Uterus (tissue), 4 donors: ENCODE results near the gene SOX5. TPM values are rescaled to one million over a fixed set of nuclear protein-coding genes. Genes with fewer than 3 reads are reported as not detected.
"Not testable (repeated sequence)": the region's sequence is repeated elsewhere in the genome, so short reads cannot be mapped to it uniquely, and the experiment has no call there.

Source experiments
- DNase-seq, 2 donors: peaks; one replicate each; pipeline ENCODE4 v3.0.0-alpha.2; 2019 to 2020
- H3K27ac ChIP-seq, 2 donors: fragments of 200-600 bp; sonication (generic); 1 replicate in 1 of 2; 2 replicates in 1 of 2; pipeline ENCODE4 v1.5.1; 2016 to 2018
- H3K27me3 ChIP-seq, 2 donors: fragments of 200-600 bp; sonication (generic); one replicate each; pipeline ENCODE4 v1.5.1; 2018 to 2019; ENCODE audit warnings: control low read depth in 1 of 2
- H3K36me3 ChIP-seq, 2 donors: fragments of 200-600 bp; sonication (generic); one replicate each; pipeline ENCODE4 v1.5.1; 2019; ENCODE audit warnings: control low read depth in 1 of 2
- H3K4me1 ChIP-seq, 2 donors: fragments of 200-600 bp; sonication (generic); one replicate each; pipeline ENCODE4 v1.5.1; 2018 to 2019; ENCODE audit warnings: control low read depth in 1 of 2
- H3K4me3 ChIP-seq, 2 donors: fragments of 200-600 bp; sonication (generic); 1 replicate in 1 of 2; 2 replicates in 1 of 2; pipeline ENCODE4 v1.5.1; 2018 to 2019; ENCODE audit warnings: mild to moderate bottlenecking in 1 of 2
- H3K9me3 ChIP-seq, 2 donors: fragments of 200-600 bp; sonication (generic); one replicate each; pipeline ENCODE4 v1.5.1; 2019; ENCODE audit warnings: control low read depth in 1 of 2
- POLR2A ChIP-seq, 2 donors: fragments of 450-650 bp; IDR thresholded peaks; one replicate each; pipeline ENCODE4 v1.6.1; 2016; ENCODE audit warnings: antibody characterized with exemption in 2 of 2, mild to moderate bottlenecking in 1 of 2, moderate library complexity in 1 of 2
- intact Hi-C: fragments of 100-400 bp; cut with DNase I; formaldehyde crosslinking; loops from one replicate; pipeline ENCODE4 v1.15.1; 2023; ENCODE audit warnings: low total_unique reads
- total RNA-seq, 4 donors: library from RNA; depleted of rRNA in 3 of 4; stranded (reverse); fragments of >200 nt in 3 of 4; gene quantifications; one replicate each; pipeline versions ENCODE4 v1.1.0 to v1.2.4, GENCODE V29; 2014 to 2023
- TF ChIP-seq, protein P1 (sequence below), 4 experiments: fragments of 200-600 bp in 2 of 4; fragments of 450-650 bp in 2 of 4; sonication (generic) in 2 of 4; IDR thresholded peaks; one replicate each; pipeline ENCODE4 v1.5.1; 2016 to 2019; ENCODE audit warnings: antibody characterized with exemption in 4 of 4, mild to moderate bottlenecking in 2 of 4, moderate library complexity in 1 of 4
- donor health status: DM: yes; HTN: yes; CAD: no.

Gene SOX5
- total RNA-seq, 4 donors from 2014 or later = 9.1 to 69.5 (median 31.2) TPM

DNA sequence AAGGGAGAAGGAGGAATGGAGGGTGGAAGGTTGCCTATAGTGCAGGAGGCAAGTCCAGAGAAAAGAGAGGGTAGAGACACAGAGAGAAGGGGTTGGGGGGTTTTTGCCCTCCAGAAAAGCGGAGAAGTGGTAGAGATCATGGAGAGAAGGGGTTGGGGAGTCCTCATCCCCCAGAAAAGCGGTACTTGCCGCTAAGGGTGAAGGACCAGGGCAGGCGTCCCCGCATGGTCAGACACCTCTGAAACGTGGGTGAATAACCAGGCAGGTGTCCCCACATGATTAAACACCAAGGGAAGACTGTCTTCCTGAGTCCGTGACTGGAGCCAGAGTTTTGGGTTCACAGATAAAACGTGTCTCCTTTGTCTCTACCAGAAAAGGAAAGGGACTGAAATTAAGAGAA lies 439.0 kb downstream of the SOX5 start:
- intact Hi-C loops = no loop called here
- Histone ChIP-seq H3K36me3 (no peaks in the 10 kb centered on the region), H3K27ac (no peak overlapping the region), H3K9me3 (no peaks in the 10 kb centered on the region), H3K4me3 (no peak overlapping the region), H3K4me1 (no peaks in the 10 kb centered on the region), H3K27me3 (no peaks in the 10 kb centered on the region)
- TF ChIP-seq, protein P1, sequence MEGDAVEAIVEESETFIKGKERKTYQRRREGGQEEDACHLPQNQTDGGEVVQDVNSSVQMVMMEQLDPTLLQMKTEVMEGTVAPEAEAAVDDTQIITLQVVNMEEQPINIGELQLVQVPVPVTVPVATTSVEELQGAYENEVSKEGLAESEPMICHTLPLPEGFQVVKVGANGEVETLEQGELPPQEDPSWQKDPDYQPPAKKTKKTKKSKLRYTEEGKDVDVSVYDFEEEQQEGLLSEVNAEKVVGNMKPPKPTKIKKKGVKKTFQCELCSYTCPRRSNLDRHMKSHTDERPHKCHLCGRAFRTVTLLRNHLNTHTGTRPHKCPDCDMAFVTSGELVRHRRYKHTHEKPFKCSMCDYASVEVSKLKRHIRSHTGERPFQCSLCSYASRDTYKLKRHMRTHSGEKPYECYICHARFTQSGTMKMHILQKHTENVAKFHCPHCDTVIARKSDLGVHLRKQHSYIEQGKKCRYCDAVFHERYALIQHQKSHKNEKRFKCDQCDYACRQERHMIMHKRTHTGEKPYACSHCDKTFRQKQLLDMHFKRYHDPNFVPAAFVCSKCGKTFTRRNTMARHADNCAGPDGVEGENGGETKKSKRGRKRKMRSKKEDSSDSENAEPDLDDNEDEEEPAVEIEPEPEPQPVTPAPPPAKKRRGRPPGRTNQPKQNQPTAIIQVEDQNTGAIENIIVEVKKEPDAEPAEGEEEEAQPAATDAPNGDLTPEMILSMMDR (IDR thresholded peaks at IDR 0.05) = no peak
- no peak for TF ChIP-seq POLR2A (IDR thresholded peaks at IDR 0.05)
- DNase-seq = no peak

DNA sequence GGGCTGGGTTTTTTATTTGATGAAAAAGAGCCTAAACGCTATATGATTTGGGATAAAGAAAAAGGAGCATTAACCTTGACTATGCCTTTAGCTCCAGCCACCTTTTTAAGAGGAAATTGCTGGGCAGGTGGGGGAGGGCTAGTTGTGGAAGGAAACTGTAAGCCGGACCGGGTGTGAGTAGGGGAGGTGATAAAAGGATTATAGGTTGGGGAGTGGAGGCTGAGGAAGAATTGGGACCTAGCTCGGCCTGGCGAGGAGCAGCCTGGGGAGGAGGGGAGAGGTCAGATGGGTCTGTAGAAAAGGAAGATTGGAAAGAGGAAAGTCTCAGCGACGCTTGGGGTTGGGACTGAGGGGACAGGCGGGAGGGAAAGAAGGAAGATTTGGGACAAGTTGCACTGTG lies 439.6 kb downstream of the SOX5 start:
- H3K9me3 ChIP-seq, intact Hi-C loops, H3K27ac ChIP-seq, H3K4me3 ChIP-seq, DNase-seq, H3K4me1 ChIP-seq, H3K36me3 ChIP-seq, H3K27me3 ChIP-seq: not testable (repeated sequence)

DNA sequence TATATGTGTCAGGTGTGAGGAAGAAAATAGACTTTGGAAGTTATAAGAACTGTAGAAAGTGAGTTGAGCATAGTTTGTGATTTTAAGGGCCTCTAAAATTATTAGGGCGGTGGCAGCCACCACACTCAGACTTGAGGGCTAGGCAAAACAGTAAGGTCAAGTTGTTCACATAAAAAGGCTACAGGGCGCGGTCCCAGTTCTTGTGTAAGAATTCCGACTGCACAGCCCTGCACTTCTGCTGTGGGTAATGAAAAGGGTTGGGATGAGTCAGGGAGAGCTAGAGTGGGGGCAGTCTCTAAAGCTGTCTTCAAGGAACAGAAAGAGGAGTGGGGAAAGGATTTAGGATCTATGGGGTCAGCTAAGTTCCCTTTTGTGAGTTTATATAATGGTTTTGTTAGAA lies 441.7 kb downstream of the SOX5 start:
- H3K27ac ChIP-seq, H3K9me3 ChIP-seq, H3K4me3 ChIP-seq, DNase-seq, H3K4me1 ChIP-seq, intact Hi-C loops, H3K36me3 ChIP-seq, H3K27me3 ChIP-seq: not testable (repeated sequence)

DNA sequence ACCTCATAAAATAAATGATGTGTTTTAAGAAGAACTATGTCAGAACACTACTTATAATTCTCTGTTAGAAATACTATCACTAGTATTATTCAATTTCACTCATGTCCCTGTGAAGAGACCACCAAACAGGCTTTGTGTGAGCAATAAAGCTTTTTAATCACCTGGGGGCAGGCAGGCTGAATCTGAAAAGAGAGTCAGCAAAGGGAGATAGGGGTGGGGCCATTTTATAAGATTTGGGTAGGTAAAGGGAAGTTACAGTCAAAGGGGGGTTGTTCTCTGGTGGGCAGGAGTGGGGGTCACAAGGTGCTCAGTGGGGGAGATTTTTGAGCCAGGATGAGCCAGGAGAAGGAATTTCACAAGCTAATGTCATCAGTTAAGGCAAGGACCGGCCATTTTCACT lies 443.7 kb downstream of the SOX5 start:
- DNase-seq, H3K9me3 ChIP-seq, H3K4me1 ChIP-seq, H3K4me3 ChIP-seq, H3K27ac ChIP-seq, H3K27me3 ChIP-seq, H3K36me3 ChIP-seq, intact Hi-C loops: not testable (repeated sequence)

DNA sequence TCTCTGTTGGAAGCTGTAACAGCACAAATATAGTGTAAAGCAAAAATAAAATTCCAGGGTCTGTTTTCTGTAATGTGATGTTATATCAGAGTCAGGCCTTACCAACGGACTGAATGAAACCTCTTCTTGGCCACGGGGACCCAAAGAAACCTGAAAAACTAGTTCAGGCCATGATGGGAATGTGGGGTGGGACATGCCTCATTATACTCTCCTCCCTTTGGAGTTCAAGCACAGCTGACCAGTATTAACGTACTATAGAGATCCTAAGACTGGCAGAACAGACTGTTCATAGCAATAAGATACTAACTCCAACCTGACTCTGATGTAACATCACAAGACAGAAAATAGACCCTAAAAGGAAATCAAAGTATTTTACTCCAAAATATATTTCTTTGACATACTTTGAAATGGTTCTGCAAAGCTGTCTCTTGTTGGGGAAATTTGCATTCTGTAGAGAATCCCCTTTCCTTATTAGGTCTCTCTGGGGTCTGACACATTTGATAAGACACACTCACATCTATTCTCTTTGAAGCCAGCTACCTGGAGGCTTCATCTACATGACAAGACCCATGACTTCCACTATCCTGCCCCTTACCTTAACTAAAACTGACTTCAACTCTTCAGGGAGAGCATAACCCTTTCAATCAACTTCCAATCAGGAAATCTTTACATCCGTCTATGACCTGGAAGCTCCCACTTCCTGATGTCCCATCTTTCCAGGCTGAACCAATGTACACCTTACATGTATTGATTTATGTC lies 444.6 kb downstream of the SOX5 start:
- Histone ChIP-seq H3K36me3 (no peaks in the 10 kb centered on the region), H3K4me3 (no peak overlapping the region), H3K4me1 (no peaks in the 10 kb centered on the region), H3K27ac (no peak overlapping the region), H3K27me3 (no peaks in the 10 kb centered on the region), H3K9me3 (no peaks in the 10 kb centered on the region)
- intact Hi-C loops = no loop called here
- no peak for DNase-seq
- TF ChIP-seq, protein P1 (IDR thresholded peaks at IDR 0.05) = no peak
- no peak for TF ChIP-seq POLR2A (IDR thresholded peaks at IDR 0.05)

DNA sequence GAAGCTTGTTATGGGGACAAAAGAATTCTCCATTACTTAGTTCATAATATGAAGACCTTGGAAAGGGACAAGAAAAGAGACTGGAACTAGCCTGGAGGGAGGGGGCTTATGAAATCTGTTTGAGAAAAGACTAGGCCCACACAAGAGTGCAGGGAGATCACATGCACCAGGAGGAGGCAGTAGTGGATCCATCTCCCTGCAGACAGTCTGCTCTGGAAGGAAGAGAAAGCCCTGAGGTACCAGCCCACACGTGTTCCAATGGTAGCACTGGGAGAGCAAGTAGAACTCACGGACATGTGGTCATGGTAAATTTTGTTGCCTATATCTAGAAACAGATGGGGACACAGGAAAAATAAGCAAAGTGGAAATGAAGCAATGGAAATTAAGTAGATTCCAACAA lies 445.4 kb downstream of the SOX5 start:
- Histone ChIP-seq H3K27me3 (no peaks in the 10 kb centered on the region), H3K27ac (no peak overlapping the region), H3K36me3 (no peaks in the 10 kb centered on the region), H3K4me3 (no peak overlapping the region), H3K4me1 (no peaks in the 10 kb centered on the region), H3K9me3 (no peaks in the 10 kb centered on the region)
- DNase-seq = no peak
- TF ChIP-seq POLR2A (IDR thresholded peaks at IDR 0.05) = no peak
- TF ChIP-seq, protein P1 (IDR thresholded peaks at IDR 0.05) = no peak
- intact Hi-C loops = no loop called here

DNA sequence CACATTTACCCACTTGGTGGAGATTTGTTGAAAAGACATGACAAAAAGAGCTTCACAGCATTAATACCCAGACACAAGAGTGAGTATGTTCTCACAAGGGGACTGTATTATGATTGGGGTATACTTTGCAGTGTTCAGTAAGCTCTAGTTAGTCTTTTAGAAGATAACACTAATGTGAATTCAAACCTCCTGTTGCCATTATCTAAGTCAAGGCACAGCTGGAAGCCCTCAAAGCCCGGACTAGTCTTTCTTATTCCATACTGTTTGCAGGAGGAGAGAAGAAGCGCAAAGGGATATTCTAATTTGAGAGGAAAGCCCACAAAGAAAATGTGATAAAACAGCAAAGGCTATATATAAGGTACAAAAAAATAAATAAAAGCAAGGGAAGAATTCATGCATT lies 445.9 kb downstream of the SOX5 start:
- TF ChIP-seq, protein P1 (IDR thresholded peaks at IDR 0.05) = no peak
- no peak for TF ChIP-seq POLR2A (IDR thresholded peaks at IDR 0.05)
- H3K36me3 ChIP-seq = no peaks in the 10 kb centered on the region
- no peaks in the 10 kb centered on the region for H3K4me1 ChIP-seq
- H3K9me3 ChIP-seq = no peaks in the 10 kb centered on the region
- DNase-seq = no peak
- no peak overlapping the region for H3K4me3 ChIP-seq
- H3K27ac ChIP-seq = no peak overlapping the region
- H3K27me3 ChIP-seq = no peaks in the 10 kb centered on the region
- intact Hi-C loops = no loop called here
